ENCODE measurements around the gene PFKM. TPM values are rescaled to one million over a fixed set of nuclear protein-coding genes. Genes with fewer than 3 reads are reported as not detected.

Gene PFKM
- total RNA-seq, 1 experiment from 2014 or later = 33.3 TPM

- Mint-ChIP-seq H3K4me1 (ENCODE audit: low read depth, unreplicated experiment) (no peaks in the 10 kb centered on the region), H3K27me3 (ENCODE audit: unreplicated experiment) (no peaks in the 10 kb centered on the region), H3K9me3 (ENCODE audit: low read depth, unreplicated experiment) (peaks cover 4% of the 10 kb centered on the region), H3K27ac (ENCODE audit: unreplicated experiment) (no peak overlapping the region), H3K36me3 (ENCODE audit: insufficient read depth, unreplicated experiment) (peaks cover 9% of the 10 kb centered on the region), H3K4me3 (ENCODE audit: low read depth, unreplicated experiment) (no peak overlapping the region)
- intact Hi-C loops (cut with micrococcal nuclease; ENCODE audit: unreplicated experiment) = no loop called here
- no TSS peak for BruUV-seq (replicated peaks)
- DNase-seq = no peak
- no peak for TF ChIP-seq CTCF (IDR thresholded peaks at IDR 0.05; ENCODE audit: unreplicated experiment)
- CTCF ChIA-PET = no interaction called here
These were observed 40.3 kb upstream of the PFKM start for GRCh38 chr12:48078901-48079300.

- intact Hi-C loops (cut with micrococcal nuclease; ENCODE audit: unreplicated experiment) = no loop called here
- H3K9me3 Mint-ChIP-seq (ENCODE audit: low read depth, unreplicated experiment) = peaks cover 4% of the 10 kb centered on the region
- CTCF ChIA-PET = no interaction called here
- DNase-seq = no peak
- no peak overlapping the region for H3K27ac Mint-ChIP-seq (ENCODE audit: unreplicated experiment)
- H3K4me3 Mint-ChIP-seq (ENCODE audit: low read depth, unreplicated experiment) = no peak overlapping the region
- H3K4me1 Mint-ChIP-seq (ENCODE audit: low read depth, unreplicated experiment) = no peaks in the 10 kb centered on the region
- H3K27me3 Mint-ChIP-seq (ENCODE audit: unreplicated experiment) = no peaks in the 10 kb centered on the region
- TF ChIP-seq CTCF (IDR thresholded peaks at IDR 0.05; ENCODE audit: unreplicated experiment) = no peak
- no TSS peak for BruUV-seq (replicated peaks)
- peaks cover 13% of the 10 kb centered on the region for H3K36me3 Mint-ChIP-seq (ENCODE audit: insufficient read depth, unreplicated experiment)
These were observed 38.9 kb upstream of the PFKM start for GRCh38 chr12:48080285-48080684.

- BruUV-seq (replicated peaks) = no TSS peak
- CTCF ChIA-PET = no interaction called here
- intact Hi-C loops (cut with micrococcal nuclease; ENCODE audit: unreplicated experiment) = no loop called here
- DNase-seq = no peak
- no peak overlapping the region for H3K4me3 Mint-ChIP-seq (ENCODE audit: low read depth, unreplicated experiment)
- no peak for TF ChIP-seq CTCF (IDR thresholded peaks at IDR 0.05; ENCODE audit: unreplicated experiment)
- H3K27me3 Mint-ChIP-seq (ENCODE audit: unreplicated experiment) = no peaks in the 10 kb centered on the region
- peaks cover 4% of the 10 kb centered on the region for H3K9me3 Mint-ChIP-seq (ENCODE audit: low read depth, unreplicated experiment)
- H3K4me1 Mint-ChIP-seq (ENCODE audit: low read depth, unreplicated experiment) = no peaks in the 10 kb centered on the region
- H3K27ac Mint-ChIP-seq (ENCODE audit: unreplicated experiment) = no peak overlapping the region
- H3K36me3 Mint-ChIP-seq (ENCODE audit: insufficient read depth, unreplicated experiment) = peaks cover 13% of the 10 kb centered on the region
These were observed 38.3 kb upstream of the PFKM start for GRCh38 chr12:48080821-48081220.

- peaks cover 14% of the 10 kb centered on the region for H3K36me3 Mint-ChIP-seq (ENCODE audit: insufficient read depth, unreplicated experiment)
- CTCF ChIA-PET = interaction anchor here (0.6 to 0.7 kb wide), 4 partner anchors 73 to 539 kb away, joined by 4 to 5 read pairs (median 4); partner anchors contain the start of gene ASB8
These were observed 35.1 kb upstream of the PFKM start for GRCh38 chr12:48084066-48084465.

More at GRCh38 chr12:48084066-48084465, 35.1 kb upstream of the PFKM start:
- no peak overlapping the region for H3K4me3 Mint-ChIP-seq (ENCODE audit: low read depth, unreplicated experiment)
- BruUV-seq (replicated peaks) = no TSS peak
- H3K27me3 Mint-ChIP-seq (ENCODE audit: unreplicated experiment) = no peaks in the 10 kb centered on the region
- intact Hi-C loops (cut with micrococcal nuclease; ENCODE audit: unreplicated experiment) = loop anchor here (1.0 kb wide), 1 partner anchor 81 kb away; no protein-coding TSS in a partner anchor
- no peak overlapping the region for H3K27ac Mint-ChIP-seq (ENCODE audit: unreplicated experiment)
- no peak for DNase-seq
- no peaks in the 10 kb centered on the region for H3K9me3 Mint-ChIP-seq (ENCODE audit: low read depth, unreplicated experiment)
- TF ChIP-seq CTCF (IDR thresholded peaks at IDR 0.05; ENCODE audit: unreplicated experiment) = no peak
- no peaks in the 10 kb centered on the region for H3K4me1 Mint-ChIP-seq (ENCODE audit: low read depth, unreplicated experiment)

Data from Calu3 (cell line).